ENCODE results near the gene IRF4.

IRF4 gene

DNA sequence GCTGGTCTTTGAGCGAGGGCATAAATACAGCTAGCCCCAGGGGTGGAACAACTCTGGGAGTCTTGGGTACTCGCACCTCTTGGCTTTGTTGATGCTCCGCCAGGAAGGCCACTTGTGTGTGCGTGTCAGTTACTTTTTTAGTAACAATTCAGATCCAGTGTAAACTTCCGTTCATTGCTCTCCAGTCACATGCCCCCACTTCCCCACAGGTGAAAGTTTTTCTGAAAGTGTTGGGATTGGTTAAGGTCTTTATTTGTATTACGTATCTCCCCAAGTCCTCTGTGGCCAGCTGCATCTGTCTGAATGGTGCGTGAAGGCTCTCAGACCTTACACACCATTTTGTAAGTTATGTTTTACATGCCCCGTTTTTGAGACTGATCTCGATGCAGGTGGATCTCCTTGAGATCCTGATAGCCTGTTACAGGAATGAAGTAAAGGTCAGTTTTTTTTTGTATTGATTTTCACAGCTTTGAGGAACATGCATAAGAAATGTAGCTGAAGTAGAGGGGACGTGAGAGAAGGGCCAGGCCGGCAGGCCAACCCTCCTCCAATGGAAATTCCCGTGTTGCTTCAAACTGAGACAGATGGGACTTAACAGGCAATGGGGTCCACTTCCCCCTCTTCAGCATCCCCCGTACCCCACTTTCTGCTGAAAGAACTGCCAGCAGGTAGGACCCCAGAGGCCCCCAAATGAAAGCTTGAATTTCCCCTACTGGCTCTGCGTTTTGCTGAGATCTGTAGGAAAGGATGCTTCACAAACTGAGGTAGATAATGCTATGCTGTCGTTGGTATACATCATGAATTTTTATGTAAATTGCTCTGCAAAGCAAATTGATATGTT is 19.2 kb downstream of the IRF4 start:
- in situ Hi-C loops (cut with HindIII; ENCODE audit: low sequenced_read_pairs) = no loop called here
- no peak for DNase-seq (ENCODE audit: low read depth, low spot score)
- no peak overlapping the region for H3K4me3 ChIP-seq (ENCODE audit: low read depth, low read length)
- TF ChIP-seq, protein P1, sequence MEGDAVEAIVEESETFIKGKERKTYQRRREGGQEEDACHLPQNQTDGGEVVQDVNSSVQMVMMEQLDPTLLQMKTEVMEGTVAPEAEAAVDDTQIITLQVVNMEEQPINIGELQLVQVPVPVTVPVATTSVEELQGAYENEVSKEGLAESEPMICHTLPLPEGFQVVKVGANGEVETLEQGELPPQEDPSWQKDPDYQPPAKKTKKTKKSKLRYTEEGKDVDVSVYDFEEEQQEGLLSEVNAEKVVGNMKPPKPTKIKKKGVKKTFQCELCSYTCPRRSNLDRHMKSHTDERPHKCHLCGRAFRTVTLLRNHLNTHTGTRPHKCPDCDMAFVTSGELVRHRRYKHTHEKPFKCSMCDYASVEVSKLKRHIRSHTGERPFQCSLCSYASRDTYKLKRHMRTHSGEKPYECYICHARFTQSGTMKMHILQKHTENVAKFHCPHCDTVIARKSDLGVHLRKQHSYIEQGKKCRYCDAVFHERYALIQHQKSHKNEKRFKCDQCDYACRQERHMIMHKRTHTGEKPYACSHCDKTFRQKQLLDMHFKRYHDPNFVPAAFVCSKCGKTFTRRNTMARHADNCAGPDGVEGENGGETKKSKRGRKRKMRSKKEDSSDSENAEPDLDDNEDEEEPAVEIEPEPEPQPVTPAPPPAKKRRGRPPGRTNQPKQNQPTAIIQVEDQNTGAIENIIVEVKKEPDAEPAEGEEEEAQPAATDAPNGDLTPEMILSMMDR (IDR thresholded peaks at IDR 0.05; ENCODE audit: low read depth, low read length) = no peak

DNA sequence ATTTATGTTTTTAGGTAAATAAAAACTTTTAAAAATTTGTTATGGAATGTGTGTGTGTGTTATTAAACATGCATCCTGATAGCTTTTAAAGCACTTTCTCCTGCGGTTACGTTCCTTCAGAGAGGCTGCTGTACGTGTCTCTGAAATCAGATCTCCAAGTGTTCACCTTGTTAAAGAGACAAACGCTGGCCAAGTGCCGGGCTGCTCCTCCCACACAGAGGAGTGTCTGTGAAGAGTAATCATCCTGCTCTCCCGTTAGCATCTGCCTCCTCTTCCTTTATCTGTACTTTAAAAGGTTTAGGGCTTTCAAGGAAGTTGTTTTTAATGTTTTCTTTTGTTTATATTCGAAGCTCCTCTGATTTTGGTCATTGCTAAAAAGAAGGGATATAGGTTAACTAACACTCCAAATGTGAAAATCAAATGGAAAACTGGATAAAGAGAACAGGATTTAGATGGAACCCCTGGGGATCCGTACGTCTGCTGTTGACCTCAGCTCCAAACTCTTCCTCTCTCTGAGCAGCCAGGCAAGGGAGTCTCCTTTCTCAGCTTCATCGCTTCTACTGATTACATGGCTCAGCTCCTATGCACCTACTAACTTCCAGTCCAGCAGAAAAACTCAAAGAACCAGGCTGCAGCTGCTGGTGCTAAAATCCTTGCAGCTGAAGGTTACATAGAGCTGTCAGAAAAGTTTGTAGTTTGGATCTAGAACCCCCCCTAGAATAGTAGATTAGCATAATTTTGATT is 20.0 kb downstream of the IRF4 start:
- in situ Hi-C loops (cut with HindIII; ENCODE audit: low sequenced_read_pairs) = no loop called here
- DNase-seq (ENCODE audit: low read depth, low spot score) = no peak
- H3K4me3 ChIP-seq (ENCODE audit: low read depth, low read length) = no peak overlapping the region
- TF ChIP-seq, protein P1 (IDR thresholded peaks at IDR 0.05; ENCODE audit: low read depth, low read length) = no peak

DNA sequence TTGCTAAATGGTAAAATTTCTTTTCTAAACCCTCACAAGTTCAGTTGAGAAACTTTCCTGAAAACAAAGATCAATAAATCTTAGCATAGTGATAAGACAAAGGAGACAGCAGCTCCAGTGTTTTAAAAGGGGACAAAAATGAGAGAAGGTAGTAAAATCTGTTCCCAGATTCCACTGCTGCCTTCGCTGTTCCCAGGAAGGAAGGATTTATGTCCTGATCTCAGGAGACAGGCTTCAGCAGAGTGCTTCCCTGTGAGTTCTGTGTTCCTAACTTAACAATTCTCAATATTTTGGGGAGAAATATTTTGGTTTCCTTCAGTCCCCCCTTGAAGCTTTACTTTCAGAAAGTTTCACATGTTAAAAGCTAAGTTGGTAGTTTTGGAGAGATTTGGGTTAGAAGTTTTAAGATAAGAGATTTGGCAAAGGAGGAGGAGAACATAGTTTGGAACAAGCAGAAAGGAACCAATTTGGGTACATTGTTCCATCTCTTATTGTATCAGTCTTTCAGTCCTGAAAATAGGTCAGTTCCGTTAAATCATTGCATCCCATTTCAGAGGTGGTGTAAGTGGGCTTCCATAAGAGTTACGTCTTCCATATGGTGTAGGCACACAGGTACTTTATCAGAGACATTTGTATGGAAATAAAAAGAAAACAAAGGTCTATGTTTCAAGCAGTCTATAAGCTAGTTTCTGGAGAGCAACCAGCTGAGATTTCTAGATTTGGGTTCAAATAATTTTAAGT is 20.8 kb downstream of the IRF4 start:
- TF ChIP-seq, protein P1 (IDR thresholded peaks at IDR 0.05; ENCODE audit: low read depth, low read length) = no peak
- in situ Hi-C loops (cut with HindIII; ENCODE audit: low sequenced_read_pairs) = no loop called here
- DNase-seq (ENCODE audit: low read depth, low spot score) = no peak
- H3K4me3 ChIP-seq (ENCODE audit: low read depth, low read length) = no peak overlapping the region

DNA sequence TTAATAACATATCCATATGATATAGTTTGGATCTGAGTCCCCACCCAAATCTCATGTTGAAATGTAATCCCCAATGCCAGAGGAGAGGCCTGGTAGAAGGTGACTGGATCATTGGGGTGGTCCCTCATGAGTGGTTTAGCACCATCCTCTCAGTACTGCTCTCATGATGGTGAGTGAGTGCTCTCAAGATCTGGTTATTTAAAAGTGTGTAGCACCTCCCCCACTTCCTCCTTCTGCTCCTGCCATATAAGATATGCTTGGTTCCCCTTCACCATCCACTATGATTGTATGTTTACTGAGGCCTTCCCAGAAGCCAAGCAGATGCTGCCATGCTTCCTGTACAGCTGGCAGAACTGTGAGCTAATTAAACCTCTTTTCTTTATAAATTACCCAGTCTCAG is 22.9 kb downstream of the IRF4 start:
- TF ChIP-seq, protein P1 (IDR thresholded peaks at IDR 0.05; ENCODE audit: low read depth, low read length) = no peak
- no peak overlapping the region for H3K4me3 ChIP-seq (ENCODE audit: low read depth, low read length)
- in situ Hi-C loops (cut with HindIII; ENCODE audit: low sequenced_read_pairs) = no loop called here
- DNase-seq (ENCODE audit: low read depth, low spot score) = no peak

DNA sequence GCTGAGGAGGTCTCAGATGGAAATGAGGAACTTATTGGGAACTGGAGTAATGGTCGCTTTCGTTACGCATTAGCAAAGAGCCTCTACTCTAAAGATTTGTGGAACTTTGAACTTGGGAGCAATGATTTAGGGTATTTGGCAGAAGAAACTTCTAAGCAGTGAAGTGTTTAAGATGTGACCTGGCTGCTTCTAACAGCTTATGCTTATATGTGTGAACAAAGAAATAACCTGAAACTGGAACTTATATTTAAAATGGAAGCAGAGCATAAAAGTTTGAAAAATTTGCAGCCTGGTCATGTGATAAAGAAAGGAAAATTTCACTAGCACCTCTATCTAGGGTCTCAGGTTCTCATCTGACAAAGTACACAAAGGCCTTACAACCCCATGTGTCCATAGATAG is 23.5 kb downstream of the IRF4 start:
- TF ChIP-seq, protein P1 (IDR thresholded peaks at IDR 0.05; ENCODE audit: low read depth, low read length) = no peak
- no peak for DNase-seq (ENCODE audit: low read depth, low spot score)
- H3K4me3 ChIP-seq (ENCODE audit: low read depth, low read length) = no peak overlapping the region
- in situ Hi-C loops (cut with HindIII; ENCODE audit: low sequenced_read_pairs) = no loop called here

DNA sequence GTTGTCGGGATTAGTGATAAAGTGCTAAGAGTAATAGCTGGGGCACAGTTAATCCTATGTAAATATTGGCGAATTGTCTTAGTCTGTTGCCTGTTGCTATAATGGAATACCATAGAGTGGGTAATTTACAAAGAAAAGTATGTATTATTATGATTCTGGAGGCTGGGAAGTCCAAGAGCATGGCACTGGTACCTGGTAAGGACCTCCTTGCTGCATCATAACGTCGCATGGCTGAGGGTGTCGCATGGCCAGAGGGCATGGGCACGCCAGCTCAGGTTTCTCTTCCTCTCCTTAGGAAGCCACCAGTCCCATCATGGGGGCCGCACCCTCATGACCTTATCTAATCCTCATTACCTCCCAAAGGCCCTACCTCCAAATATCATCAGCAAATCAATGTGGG is 29.7 kb downstream of the IRF4 start:
- no peak overlapping the region for H3K4me3 ChIP-seq (ENCODE audit: low read depth, low read length)
- in situ Hi-C loops (cut with HindIII; ENCODE audit: low sequenced_read_pairs) = no loop called here
- TF ChIP-seq, protein P1 (IDR thresholded peaks at IDR 0.05; ENCODE audit: low read depth, low read length) = no peak
- no peak for DNase-seq (ENCODE audit: low read depth, low spot score)

Measured in astrocyte of the spinal cord (primary cell).